Transverse colon (tissue), 4 donors: ENCODE results near the gene THSD4. TPM values are rescaled to one million over a fixed set of nuclear protein-coding genes. Genes with fewer than 3 reads are reported as not detected.

ENCODE experiments used
- DNase-seq: peaks from one replicate; pipeline ENCODE4 v3.0.0-alpha.2; 2019
- H3K27ac ChIP-seq, 4 donors: fragments of 200-600 bp; sonication (generic); 2 replicates each; pipeline ENCODE4 v1.5.1; 2016 to 2018; ENCODE audit warnings: inconsistent platforms in 4 of 4
- H3K27me3 ChIP-seq: fragments of 200-600 bp; sonication (generic); 2 replicates; pipeline ENCODE4 v1.5.1; 2017; ENCODE audit warnings: inconsistent platforms
- H3K36me3 ChIP-seq, 4 donors: fragments of 200-600 bp; sonication (generic); 2 replicates each; pipeline ENCODE4 v1.5.1; 2017 to 2019; ENCODE audit warnings: inconsistent platforms in 4 of 4
- H3K4me1 ChIP-seq, 4 donors: fragments of 200-600 bp; sonication (generic); 2 replicates each; pipeline ENCODE4 v1.5.1; 2017 to 2020; ENCODE audit warnings: inconsistent platforms in 4 of 4
- H3K4me3 ChIP-seq, 4 donors: fragments of 200-600 bp; sonication (generic); 1 replicate in 1 of 4; 2 replicates in 3 of 4; pipeline versions ENCODE4 v1.5.1 to v1.6.1; 2017 to 2019; ENCODE audit warnings: inconsistent platforms in 4 of 4
- H3K9me3 ChIP-seq, 2 donors: fragments of 200-600 bp; sonication (generic); 2 replicates each; pipeline ENCODE4 v1.5.1; 2017 to 2019; ENCODE audit warnings: inconsistent platforms in 2 of 2
- CTCF ChIP-seq, 5 experiments: fragments of 200-600 bp in 3 of 5; fragments of 450-650 bp in 2 of 5; sonication (generic) in 3 of 5; IDR thresholded peaks; 1 replicate in 2 of 5; 2 replicates in 3 of 5; pipeline ENCODE4 v1.5.1; 2016 to 2017; ENCODE audit warnings: antibody characterized with exemption in 5 of 5, inconsistent platforms in 3 of 5, mild to moderate bottlenecking in 2 of 5, moderate library complexity in 1 of 5
- EP300 ChIP-seq: sonication (generic); formaldehyde crosslinking; IDR thresholded peaks from one replicate; pipeline ENCODE4 v1.6.1; 2017; ENCODE audit warnings: antibody characterized with exemption, low read depth
- POLR2A ChIP-seq: fragments of 450-650 bp; IDR thresholded peaks from one replicate; pipeline ENCODE4 v1.6.1; 2016; ENCODE audit warnings: antibody characterized with exemption, mild to moderate bottlenecking, moderate library complexity
- POLR2AphosphoS5 ChIP-seq, 3 donors: sonication (generic); formaldehyde crosslinking; IDR thresholded peaks; one replicate each; pipeline ENCODE4 v1.6.1; 2016; ENCODE audit warnings: antibody characterized with exemption in 3 of 3
- WGBS, 2 donors: methylation state at CpG; one replicate each; pipeline ENCODE4 v1.1.5; 2018; ENCODE audit warnings: low coverage in 1 of 2; 5-methylcytosine and 5-hydroxymethylcytosine counted together
- in situ Hi-C, 4 donors: fragments of 200-750 bp; cut with MboI; loops; one replicate each; pipeline versions ENCODE4 v1.15.0 to v1.15.1; 2017; ENCODE audit warnings: low sequenced_read_pairs in 3 of 4, low pct_ligation_motif_present in 1 of 4, low pct_unique_long_range_greater_than_20kb in 1 of 4
- intact Hi-C: fragments of 100-400 bp; cut with DNase I; formaldehyde crosslinking; loops from one replicate; pipeline ENCODE4 v1.15.1; 2023; ENCODE audit warnings: low total_unique reads
- total RNA-seq, 4 donors: library from RNA; depleted of rRNA; stranded (reverse); fragments of >200 nt; gene quantifications; one replicate each; pipeline ENCODE4 v1.1.0, GENCODE V29; 2016

The THSD4 gene
- total RNA-seq, 4 donors from 2014 or later: 13.3 to 57.2 (median 47.4) TPM

- TF ChIP-seq POLR2A: no peak
- no peak for TF ChIP-seq POLR2AphosphoS5 (IDR thresholded peaks at IDR 0.05)
- no peak for TF ChIP-seq CTCF (IDR thresholded peaks at IDR 0.05)
- no peak for TF ChIP-seq EP300
- Histone ChIP-seq H3K36me3 (no peaks in the 10 kb centered on the region), H3K27me3 (no peaks in the 10 kb centered on the region), H3K4me1 (peaks cover 0 to 26% (median 14%) of the 10 kb centered on the region in 4 donors), H3K27ac (no peak overlapping the region), H3K4me3 (no peak overlapping the region), H3K9me3 (no peaks in the 10 kb centered on the region)
- in situ Hi-C loops (no loop called here), intact Hi-C loops (no loop called here)
- WGBS, 2 donors: 80 to 92% methylated on average over 4 to 7 of the region's 7 CpGs
- no peak for DNase-seq
Measured at GRCh38 chr15:71359246-71359645, 244.0 kb downstream of the THSD4 start.

GRCh38 chr15:71362556-71362955 lies 247.3 kb downstream of the THSD4 start:
- in situ Hi-C loops (no loop called here), intact Hi-C loops (no loop called here)
- DNase-seq: no peak
- Histone ChIP-seq H3K27me3 (no peaks in the 10 kb centered on the region), H3K9me3 (no peaks in the 10 kb centered on the region), H3K4me1 (peaks cover 0 to 18% (median 4%) of the 10 kb centered on the region in 4 donors), H3K4me3 (no peak overlapping the region), H3K36me3 (no peaks in the 10 kb centered on the region), H3K27ac (no peak overlapping the region)
- 87 to 94% methylated on average over 8 of the region's 8 CpGs for WGBS, 2 donors
- TF ChIP-seq POLR2A: no peak
- no peak for TF ChIP-seq CTCF (IDR thresholded peaks at IDR 0.05)
- no peak for TF ChIP-seq POLR2AphosphoS5 (IDR thresholded peaks at IDR 0.05)
- no peak for TF ChIP-seq EP300

GRCh38 chr15:71362987-71363968 lies 248.0 kb downstream of the THSD4 start:
- H3K27me3 ChIP-seq: no peaks in the 10 kb centered on the region
- in situ Hi-C loops: no loop called here
- H3K36me3 ChIP-seq: no peaks in the 10 kb centered on the region
- no peak for DNase-seq
- TF ChIP-seq POLR2A (no peak), CTCF (IDR thresholded peaks at IDR 0.05) (no peak), EP300 (no peak), POLR2AphosphoS5 (IDR thresholded peaks at IDR 0.05) (no peak)
- no peaks in the 10 kb centered on the region for H3K9me3 ChIP-seq
- WGBS, 2 donors: 53 to 72% methylated on average over 9 to 11 of the region's 11 CpGs
- intact Hi-C loops: no loop called here
- peak overlapping the region in 3 of 4 donors; percentile 33 to 53 (median 41) for H3K27ac ChIP-seq
- no peak overlapping the region for H3K4me3 ChIP-seq
- peaks cover 0 to 14% (median 2%) of the 10 kb centered on the region in 4 donors for H3K4me1 ChIP-seq

GRCh38 chr15:71364117-71364584 lies 248.9 kb downstream of the THSD4 start:
- Histone ChIP-seq H3K27me3 (no peaks in the 10 kb centered on the region), H3K4me1 (peaks cover 0 to 14% (median 2%) of the 10 kb centered on the region in 4 donors), H3K4me3 (no peak overlapping the region), H3K27ac (peak overlapping the region in 3 of 4 donors; percentile 24 to 41 (median 33)), H3K9me3 (no peaks in the 10 kb centered on the region), H3K36me3 (no peaks in the 10 kb centered on the region)
- intact Hi-C loops (no loop called here), in situ Hi-C loops (no loop called here)
- DNase-seq: peak; percentile 27
- no peak for TF ChIP-seq POLR2AphosphoS5 (IDR thresholded peaks at IDR 0.05)
- no peak for TF ChIP-seq EP300
- TF ChIP-seq CTCF (IDR thresholded peaks at IDR 0.05): no peak
- TF ChIP-seq POLR2A: no peak
- 64 to 83% methylated on average over 2 to 5 of the region's 5 CpGs for WGBS, 2 donors
